GM19395 (cell line): Measurements from ENCODE around the gene SOCS4.
"Not testable (repeated sequence)": the region's sequence is repeated elsewhere in the genome, so short reads cannot be mapped to it uniquely, and the experiment has no call there.

Experiments used
- ATAC-seq: cut with Tn5 transposase; IDR thresholded peaks from one replicate; pipeline ENCODE4 v1.9.1; 2021; ENCODE audit warnings: mild to moderate bottlenecking, moderate library complexity; ENCODE audit not compliant: unreplicated experiment

SOCS4 gene, protein sequence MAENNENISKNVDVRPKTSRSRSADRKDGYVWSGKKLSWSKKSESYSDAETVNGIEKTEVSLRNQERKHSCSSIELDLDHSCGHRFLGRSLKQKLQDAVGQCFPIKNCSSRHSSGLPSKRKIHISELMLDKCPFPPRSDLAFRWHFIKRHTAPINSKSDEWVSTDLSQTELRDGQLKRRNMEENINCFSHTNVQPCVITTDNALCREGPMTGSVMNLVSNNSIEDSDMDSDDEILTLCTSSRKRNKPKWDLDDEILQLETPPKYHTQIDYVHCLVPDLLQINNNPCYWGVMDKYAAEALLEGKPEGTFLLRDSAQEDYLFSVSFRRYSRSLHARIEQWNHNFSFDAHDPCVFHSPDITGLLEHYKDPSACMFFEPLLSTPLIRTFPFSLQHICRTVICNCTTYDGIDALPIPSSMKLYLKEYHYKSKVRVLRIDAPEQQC

GRCh38 chr14:55026793-55027561 lies at the start of gene SOCS4, which contains the start of gene WDHD1:
Gene SOCS4 (plus strand): TSS chr14:55027236. CDS start chr14:55043042, 15,806 bp downstream.
Gene WDHD1 (minus strand): TSS chr14:55027099. CDS start chr14:55026787, 312 bp downstream.
- peak; percentile 92 for ATAC-seq

- ATAC-seq = no peak
Measured at GRCh38 chr14:54979039-54979438, 48.0 kb upstream of the SOCS4 start.

- no peak for ATAC-seq
Measured at GRCh38 chr14:54981698-54982097, 45.3 kb upstream of the SOCS4 start.

- no peak for ATAC-seq
Measured at GRCh38 chr14:54985156-54985555, 41.9 kb upstream of the SOCS4 start.

DNA sequence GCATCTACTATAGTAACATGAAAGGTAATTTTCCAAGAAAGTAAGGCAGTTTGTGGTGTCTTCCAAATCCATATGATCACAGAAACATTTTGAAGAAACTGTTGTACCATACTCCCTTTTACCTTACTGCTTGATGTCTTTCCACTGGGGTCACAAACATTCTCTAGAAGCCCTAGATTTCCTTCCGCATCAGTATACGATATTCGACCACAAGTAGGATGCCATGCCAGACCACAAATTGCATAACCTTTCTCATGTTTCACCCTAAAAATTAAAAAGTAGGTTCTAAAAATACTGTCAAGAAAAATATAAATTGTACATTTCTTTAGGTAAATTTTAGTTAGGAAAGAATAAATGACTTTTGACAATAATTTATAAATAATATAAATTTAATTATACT lies 26.7 kb upstream of the SOCS4 start:
- ATAC-seq = no peak

DNA sequence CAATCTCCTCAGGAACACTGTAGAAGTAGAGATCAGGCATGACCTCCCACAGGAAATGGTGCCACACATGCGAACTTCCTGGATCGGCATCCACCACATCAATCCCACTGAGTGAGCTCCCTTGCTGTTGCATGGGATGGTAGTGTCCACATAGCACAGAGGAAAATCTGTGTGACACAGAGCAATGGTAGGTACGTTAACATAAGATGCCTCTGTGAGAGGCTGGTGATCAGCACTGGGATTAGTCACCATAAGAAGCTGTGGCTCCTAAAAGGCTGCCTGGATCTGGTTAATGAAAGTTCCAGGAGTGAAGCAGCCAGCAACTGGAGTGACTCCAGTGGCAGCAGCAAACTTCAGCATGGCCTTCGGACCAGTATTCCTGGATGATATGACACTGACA lies 22.0 kb upstream of the SOCS4 start:
- ATAC-seq = no peak

GRCh38 chr14:55015006-55015405 lies 12.0 kb upstream of the SOCS4 start:
- ATAC-seq = no peak

DNA sequence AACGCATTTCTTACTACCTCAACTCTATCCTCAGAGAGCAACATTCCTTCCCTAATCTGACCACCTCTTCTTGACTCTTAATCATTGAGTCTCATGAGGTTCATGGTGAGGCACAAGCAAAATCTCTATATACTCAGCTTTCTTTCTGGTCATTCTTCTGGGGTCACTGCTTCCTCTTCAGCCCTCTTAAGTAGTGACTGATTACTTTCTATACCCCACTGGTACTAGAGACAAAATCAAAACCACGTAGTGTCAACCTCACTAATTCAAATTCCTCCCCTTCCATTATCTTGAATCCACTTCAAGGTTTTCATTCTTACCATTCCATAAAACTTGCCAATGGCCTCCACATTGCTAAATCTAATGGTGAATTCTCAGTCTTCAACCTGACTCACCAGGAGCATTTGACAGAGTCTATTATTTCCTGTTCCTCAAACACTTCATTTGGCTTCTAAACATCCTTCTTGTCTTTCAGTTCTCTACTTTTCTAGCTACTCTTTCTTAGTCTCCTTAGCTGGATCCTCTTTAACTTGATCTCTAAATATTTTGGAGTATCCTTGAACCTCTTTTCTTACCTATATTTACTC lies 7.0 kb upstream of the SOCS4 start:
- no peak for ATAC-seq

DNA sequence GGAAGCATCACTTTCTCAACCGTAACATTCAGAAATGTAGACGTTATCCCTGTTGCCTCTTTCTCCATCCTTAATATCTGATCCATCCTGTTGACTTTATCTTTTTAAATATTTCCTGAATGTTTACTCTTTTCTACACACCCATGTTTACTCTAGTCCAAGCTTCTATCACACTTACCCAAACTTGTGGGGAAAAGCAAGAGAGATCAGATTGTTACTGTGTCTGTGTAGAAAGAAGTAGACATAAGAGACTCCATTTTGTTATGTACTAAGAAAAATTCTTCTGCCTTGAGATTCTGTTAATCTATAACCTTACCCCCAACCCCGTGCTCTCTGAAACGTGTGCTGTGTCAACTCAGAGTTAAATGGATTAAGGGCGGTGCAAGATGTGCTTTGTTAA lies 2.7 kb upstream of the SOCS4 start:
- ATAC-seq = not testable (repeated sequence)

- ATAC-seq = no peak
Measured at GRCh38 chr14:55025948-55026347, 1.1 kb upstream of the SOCS4 start.

DNA sequence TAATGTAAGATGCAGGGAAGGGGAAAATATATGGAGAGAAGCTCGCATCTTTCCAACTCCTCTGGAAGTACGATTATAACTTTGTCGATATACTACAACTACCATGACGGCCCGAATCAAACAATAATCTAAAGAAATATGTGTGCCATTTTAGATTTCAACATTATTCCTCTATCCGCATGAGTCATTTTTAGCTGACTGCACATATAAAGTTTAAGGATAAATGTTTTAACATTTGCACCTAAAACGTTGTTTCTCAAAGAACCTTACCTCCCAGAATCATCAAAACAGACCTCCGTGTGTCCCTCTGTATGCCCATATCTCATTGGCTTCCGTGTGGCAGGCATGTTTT lies 619 bp upstream of the SOCS4 start:
- ATAC-seq = no peak

DNA sequence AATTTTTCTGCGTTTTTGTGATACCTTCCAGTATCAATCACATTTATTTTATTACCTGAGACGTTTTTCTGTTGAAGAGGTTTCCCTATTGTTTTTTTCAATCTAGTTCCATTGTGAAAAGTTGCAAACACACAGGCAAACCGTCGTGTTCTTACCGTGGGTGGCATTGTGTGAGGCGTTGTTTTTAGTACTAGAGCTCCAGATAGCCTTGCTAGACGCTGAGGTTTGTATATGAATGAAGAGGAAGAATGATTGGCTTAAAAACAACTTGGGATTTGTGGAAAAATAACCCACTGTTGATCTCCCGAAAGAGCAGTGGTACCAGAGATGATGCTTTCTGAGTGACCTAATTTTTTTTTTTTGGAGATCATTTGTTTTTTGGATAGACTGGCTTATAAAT lies 1.0 kb downstream of the SOCS4 start:
- ATAC-seq = no peak

DNA sequence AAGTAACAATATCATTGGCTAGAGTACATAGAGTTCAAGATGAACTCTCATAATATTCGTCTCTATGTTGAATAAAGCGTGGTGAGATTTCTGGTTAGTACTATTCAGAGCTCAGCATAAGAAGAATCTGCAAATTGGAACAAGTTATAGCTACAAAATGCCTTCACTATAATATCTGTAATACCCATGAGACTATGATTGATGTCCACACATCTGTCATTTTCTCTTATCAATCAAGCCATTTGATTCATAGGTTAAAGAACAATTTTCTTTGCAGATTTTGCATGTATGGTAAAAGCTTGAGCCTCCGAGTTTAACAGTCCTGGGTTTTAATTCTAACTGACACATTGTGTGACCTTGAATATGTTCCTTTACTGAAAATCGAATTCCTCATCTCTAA lies 1.4 kb downstream of the SOCS4 start:
- ATAC-seq = no peak

- ATAC-seq = no peak
Measured at GRCh38 chr14:55031190-55031589, 4.2 kb downstream of the SOCS4 start.

- not testable (repeated sequence) for ATAC-seq
Measured at GRCh38 chr14:55037995-55038394, 11.0 kb downstream of the SOCS4 start.

GRCh38 chr14:55038708-55039107 lies 11.7 kb downstream of the SOCS4 start:
- no peak for ATAC-seq

DNA sequence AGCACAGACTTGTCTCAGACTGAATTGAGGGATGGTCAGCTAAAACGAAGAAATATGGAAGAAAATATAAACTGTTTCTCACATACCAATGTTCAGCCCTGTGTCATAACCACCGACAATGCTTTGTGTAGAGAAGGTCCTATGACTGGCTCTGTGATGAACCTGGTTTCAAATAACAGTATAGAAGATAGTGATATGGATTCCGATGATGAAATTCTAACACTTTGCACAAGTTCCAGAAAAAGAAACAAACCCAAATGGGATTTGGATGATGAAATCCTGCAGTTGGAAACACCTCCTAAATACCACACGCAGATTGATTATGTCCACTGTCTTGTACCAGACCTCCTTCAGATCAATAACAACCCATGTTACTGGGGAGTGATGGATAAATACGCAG lies 16.5 kb downstream of the SOCS4 start:
- ATAC-seq = no peak

DNA sequence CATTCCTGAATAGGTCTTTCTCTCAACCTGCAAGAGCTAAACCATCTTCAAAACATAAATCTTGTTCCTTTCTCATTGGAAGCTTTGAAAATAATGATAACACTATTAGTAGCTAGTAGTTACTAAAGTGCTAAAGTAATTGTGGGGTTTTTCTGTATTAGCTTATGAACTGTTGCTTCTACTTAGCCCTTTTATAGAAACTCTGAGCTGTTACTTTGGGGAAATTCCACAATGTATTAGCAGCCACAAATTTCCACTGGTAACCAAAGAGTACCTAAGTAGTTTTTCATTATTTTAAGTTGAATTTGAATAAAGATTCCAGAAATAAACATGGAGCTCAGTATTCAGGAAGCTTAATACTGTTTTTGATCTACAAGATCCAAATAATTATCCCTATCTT lies 18.1 kb downstream of the SOCS4 start:
- ATAC-seq = no peak

DNA sequence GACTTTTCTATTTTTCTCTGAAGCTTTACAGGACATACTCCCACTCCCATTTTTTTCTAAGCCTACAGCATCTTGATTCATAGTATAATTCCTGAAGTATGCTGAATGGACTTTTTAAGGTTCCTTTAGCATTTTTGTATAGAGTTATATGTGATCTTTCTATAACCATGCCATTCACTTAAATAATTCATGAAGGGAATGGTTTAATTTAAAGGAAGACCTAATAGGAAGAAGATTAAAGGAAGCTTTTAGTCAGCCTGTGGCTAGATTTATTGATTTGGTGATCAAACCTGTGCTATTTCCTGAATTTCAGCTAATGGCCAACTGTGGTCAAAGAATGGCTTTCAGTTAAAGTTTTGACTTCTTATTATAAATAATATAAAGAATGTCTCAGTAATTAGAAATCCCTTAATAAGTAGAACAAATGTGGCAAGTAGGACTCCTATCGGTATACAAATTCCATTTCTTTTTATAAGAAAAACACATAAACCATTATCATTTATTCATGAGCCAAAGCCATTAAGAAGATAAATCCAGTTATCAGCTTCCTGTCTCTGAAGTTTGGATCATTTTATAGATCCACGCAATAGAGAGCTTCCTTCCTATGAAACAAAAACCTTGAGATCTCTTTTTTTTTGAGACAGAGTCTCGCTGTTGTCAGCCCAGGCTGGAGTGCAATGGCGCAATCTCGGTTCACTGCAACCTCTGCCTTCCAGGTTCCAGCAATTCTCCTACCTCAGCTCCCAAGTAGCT lies 20.4 kb downstream of the SOCS4 start:
- no peak for ATAC-seq

DNA sequence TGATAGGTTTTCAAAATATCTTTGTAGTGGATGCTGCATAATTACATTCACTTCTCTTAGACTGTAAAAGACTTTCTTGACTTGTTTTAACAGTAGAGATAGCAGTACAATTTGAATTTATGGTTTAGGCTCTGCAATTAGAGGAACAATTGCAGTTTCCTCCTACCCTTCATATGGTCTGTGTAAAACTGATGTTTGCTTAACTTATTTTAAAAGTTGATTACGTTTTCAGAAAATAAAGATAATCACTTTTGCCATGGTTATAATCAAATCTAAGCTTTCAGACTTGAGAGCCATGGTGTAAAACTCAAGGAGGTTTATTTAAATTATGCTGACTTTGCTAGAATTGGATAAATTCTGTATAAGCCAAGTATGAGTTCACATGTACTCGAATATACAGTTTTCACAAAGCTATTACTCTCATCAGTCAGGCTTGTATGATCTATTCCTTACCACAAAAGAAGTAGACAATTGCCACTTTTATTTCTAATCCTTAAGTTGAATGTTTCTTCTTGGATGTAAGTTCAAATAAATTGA lies 21.9 kb downstream of the SOCS4 start:
- no peak for ATAC-seq

DNA sequence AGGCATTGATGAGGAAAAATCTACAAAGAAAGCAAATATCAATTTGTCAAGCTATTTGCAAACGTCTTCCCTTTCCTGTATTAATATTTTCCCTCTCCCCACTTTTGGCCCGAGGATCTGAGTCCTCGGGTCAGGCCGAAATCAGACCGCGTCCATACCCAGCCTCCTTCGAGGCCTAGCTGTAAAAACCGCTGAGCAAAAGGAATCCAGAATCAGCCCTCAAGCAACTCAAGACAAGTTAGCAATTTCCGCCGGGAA lies 24.1 kb downstream of the SOCS4 start:
- peak; percentile 35 for ATAC-seq
